HG03432 (cell line): ENCODE data around the gene TBCE.

ENCODE experiments used
- ATAC-seq: cut with Tn5 transposase; IDR thresholded peaks from one replicate; pipeline ENCODE4 v1.9.1; 2021; ENCODE audit warnings: mild to moderate bottlenecking, moderate library complexity; ENCODE audit not compliant: unreplicated experiment

The TBCE gene, protein sequence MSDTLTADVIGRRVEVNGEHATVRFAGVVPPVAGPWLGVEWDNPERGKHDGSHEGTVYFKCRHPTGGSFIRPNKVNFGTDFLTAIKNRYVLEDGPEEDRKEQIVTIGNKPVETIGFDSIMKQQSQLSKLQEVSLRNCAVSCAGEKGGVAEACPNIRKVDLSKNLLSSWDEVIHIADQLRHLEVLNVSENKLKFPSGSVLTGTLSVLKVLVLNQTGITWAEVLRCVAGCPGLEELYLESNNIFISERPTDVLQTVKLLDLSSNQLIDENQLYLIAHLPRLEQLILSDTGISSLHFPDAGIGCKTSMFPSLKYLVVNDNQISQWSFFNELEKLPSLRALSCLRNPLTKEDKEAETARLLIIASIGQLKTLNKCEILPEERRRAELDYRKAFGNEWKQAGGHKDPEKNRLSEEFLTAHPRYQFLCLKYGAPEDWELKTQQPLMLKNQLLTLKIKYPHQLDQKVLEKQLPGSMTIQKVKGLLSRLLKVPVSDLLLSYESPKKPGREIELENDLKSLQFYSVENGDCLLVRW

DNA sequence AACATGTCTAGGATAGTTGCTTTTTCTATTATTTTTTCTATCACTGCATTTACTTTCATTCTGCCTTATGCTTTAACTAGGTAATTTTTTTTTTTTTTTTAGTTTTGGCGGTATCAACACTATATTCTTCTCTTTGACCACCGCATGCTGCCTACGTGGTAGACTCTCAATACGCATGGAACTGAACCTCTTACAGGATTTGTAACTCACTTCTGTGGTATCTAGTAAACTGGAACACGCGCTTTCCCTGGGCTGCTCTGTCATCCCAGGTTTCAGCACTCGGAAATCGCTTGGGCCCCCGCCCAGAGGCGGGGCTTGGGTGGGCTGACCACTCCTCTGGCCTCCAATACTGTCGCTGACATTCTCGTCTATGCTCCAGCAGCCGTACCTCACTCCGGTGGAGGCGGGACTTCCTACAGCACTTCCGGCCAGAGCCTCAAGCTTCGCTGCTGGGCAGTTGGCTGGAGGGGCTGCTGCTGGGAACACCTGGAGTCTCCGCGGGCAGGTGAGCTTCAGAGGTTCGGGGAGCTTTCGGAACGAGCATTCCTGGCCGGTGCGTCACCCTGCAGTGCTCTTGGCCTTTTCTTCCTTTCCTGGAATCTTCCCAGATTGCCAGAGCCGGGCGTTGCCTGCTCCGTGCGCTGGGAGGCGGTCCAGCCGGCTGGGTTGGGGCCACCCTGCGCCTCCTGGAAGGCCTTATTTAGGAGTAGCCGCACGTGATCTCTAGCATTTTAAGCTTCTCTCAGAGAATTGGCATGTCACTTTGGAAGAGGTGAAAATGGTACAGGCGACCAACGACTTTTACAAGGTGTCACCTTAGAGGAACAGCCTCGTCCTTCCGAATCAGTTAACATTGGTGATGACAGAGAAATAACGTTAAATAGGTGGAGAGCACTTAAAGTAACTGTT, at the start of gene TBCE:
Gene TBCE (plus strand): TSS at position 428 of the 909 bp plus-strand sequence. CDS start 12,623 bp downstream, outside the sequence.
- peak; percentile 100 for ATAC-seq

- no peak for ATAC-seq
These were observed 48.0 kb upstream of the TBCE start for GRCh38 chr1:235319255-235319654.

GRCh38 chr1:235320521-235321179, 46.6 kb upstream of the TBCE start:
- no peak for ATAC-seq

DNA sequence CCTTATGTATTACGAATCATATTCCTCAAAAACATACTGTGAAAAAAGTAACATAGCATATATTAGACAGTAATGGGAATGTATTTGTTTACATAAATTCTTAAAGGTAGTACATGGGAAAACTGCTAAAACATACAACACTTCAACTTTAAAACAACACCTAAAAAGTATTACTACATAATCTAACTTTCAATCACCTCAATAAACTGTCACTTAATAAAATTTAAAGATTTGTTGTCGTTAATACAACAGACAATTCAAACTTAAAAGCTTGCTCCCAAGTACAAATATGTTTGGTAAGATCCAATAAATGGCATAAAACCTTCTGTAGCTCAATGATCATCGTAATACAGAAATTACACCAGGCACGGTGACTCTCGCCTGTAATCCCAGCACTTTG, 42.9 kb upstream of the TBCE start:
- ATAC-seq = no peak

DNA sequence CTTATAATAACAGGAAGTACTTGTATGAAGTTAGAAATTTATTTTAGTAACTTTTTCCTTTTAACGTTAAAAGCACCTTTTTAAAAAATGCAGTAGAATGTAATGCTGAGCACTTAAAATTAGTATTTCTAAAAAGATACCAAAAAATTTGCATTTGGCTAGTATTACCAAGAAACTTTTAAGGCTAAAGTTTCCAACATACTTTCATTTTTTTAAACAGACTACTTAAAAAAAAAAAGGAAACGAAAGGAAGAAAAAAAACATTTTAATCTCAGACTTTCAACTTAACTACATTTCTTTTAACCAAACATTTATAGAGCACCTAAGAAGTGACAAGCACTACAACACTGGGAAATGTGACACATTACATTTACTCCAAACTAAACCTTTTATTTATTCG, 42.1 kb upstream of the TBCE start:
- ATAC-seq = no peak

DNA sequence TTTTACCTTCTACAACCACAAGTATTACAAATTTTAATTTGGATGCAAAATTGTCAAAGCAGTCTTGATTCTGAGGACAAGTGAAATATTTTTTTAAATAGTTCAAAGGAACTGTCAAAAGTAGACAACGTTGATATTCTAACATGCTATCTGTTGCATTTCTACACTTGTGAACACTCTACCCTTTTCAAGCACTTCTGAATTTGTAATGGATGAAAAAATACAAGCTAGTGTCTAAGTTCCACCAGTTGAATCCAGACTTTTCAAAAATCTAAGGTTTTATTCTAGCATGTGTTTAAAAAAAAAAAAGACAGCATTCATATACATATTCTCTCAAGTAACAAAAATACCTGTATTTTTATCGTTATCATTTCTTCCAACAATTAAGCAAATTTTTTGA, 41.4 kb upstream of the TBCE start:
- ATAC-seq = no peak

DNA sequence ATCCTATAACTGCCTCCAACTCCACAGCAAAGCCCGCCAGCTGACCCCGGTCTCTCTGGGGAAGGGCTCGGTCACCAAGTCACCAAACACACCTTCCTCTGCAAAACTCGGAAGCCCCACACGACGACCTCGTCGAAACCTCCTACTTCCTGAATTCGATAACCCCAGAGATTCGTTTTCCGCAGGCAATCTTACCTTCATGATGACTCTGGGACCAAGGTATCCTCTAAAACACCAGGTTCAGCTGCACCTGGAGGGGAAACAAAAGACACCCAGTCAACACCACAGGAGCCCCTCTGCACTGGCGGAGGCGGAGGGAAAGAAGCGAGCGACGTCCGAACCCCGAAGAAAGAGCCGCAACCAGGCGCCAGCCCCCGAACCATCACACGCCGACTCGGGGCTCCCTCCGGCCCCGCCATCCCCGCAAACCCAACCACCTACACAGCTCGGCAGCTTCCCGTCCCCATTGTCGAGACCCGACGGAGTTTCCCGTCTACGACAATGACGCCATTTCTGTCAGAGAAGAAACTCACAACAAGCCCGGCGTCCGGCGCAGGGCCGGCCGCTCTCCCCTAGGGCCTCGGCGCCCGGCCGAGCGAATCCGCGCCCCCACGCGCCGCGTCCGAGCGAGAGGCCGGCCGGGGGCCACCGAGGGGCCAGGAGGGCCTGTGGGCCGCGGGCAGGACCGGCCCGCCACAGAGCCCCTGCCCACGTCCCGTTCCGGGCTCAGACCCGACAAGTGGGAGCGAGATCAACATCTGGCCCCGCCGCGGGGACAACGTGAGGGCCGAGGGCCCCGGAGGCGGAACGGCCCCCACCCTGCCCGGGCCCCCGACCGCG, 40.3 kb upstream of the TBCE start:
- ATAC-seq = peak; percentile 12

DNA sequence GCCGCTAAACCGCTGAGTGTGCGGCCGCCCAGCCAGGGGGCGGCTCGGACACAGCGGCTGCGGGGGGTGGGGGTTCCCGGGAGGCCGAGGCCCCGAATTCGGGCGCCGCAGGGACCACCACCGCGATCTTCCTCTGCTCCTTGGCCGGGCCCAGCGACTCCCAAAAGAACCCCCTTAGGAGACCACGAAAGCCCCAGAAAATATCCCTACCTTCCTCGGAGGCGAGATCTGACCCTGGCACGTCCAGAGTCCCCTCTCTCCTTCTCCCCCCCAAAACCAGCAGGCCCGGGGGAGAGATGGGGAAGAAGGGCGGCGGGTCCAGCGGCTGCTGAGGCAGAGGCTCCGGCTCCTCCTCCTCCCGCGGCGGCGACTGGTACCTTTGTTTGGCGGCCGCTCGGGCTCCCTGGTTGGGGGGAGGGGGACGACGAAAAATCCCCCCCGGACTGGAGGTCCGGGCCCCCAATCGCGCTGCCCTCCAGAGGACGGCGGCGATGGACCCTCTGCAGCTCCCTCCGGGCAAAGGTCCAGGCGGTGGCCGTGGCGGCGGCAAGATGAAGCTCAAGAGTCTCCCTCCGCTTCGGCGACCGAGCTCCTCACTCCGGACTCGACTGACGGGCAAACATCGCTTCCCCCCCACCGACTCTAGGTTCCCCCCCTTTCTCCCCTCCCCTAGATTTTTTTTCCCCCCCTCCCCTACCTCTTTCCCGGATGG, 39.5 kb upstream of the TBCE start, which contains the start of gene ARID4B:
Gene ARID4B (minus strand): TSS at position 621 of the 712 bp plus-strand sequence. CDS start 1,260 bp downstream, outside the sequence.
- ATAC-seq = peak; percentile 18

GRCh38 chr1:235328271-235329138, 38.7 kb upstream of the TBCE start, which contains the start of gene GGPS1:
GGPS1 (plus strand) TSS chr1:235328570; CDS start chr1:235335265, 6,695 bp downstream.
- ATAC-seq = peak; percentile 60

DNA sequence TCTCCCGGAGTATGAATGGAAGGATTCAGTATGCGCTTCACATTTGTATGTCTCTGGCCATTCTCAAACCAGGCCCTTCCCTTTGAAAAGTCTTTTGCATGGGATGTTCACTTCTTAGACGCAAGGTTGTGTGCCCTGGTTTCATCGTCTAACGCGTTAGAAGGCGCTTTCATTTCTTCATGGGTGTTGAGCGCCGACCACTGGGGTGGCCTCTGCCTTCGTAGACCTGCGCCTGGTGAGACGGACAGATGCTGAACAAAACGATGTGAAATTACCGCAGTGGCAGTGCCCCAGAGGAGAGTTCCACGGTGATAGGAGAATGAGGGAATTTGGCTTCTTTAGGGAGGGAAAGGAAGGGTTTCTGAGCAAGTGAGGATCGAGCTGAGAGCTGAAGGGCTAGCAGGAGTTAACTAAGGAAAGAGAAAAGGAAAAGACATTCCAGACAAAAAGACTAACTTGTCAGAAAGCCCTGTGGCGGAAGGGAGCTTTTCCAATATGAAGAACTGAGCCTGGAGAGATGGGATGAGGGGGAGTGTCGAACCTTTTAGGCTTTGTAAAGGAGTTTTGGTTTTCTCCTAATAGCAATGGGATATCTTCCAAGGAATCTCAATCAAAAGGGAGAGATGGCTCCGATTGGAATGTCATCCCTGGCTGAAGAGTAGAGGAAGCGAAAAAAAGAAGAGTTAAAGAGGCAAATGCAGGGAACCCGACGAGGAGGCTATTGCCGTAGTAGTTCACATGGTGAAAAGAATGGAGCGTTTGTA, 37.9 kb upstream of the TBCE start:
- ATAC-seq = peak; percentile 27

GRCh38 chr1:235330918-235331285, 36.3 kb upstream of the TBCE start:
- ATAC-seq = no peak

GRCh38 chr1:235331401-235331800, 35.8 kb upstream of the TBCE start:
- ATAC-seq = no peak

DNA sequence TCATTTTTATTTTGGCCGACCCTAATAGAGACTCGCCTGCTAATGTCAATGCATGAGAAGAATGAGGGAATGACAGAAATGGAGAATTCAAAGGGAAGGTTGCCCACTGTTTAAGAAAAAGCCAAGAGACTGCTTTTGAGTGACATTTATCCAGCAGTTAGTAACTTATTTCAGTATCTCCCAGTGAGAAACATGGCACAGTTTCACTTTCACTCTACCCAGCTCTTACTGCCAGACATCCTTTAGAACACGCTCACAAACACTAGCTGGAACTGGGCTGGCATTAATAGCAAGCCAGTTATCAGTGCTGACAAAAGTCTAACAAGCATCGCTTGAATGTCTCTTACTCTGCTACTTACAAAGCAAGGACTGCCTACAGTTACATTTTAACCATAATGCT, 30.3 kb upstream of the TBCE start:
- no peak for ATAC-seq

DNA sequence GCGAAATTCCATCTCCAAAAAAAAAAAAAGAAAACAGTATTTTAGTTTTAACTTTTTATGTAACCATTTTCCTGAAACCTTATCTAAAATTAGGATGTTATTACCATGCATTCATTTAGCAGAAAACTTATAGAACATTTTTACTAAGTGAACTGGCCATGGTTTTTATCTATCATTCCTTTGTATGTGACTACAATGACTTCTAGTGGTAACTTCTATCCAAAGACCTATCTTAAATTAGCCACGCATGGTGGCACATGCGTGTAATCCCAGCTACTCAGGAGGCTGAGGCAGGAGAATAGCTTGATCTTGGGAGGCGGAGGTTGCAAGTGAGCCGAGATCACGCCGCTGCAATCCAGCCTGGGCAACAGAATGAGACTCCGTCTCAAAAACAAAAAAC, 27.5 kb upstream of the TBCE start:
- ATAC-seq = no peak

DNA sequence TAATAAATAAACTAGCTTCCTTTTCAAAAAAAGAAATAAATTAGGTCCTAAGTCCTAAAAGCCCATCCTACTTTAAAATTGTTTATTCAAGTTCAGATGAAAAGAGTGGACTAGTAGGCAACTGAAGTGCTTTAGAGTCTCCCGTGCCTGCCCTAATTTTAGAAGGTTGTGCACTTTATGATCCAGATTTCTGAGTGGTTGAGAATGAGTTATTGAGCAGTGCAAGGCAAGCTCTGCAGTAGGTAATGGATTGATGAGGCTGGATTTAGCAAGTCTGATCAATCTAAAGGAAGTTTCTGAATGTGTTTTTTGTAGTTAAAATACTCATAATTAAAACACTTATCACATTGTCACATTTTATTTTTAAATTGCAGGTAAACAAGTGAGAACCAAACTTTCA, 25.9 kb upstream of the TBCE start:
- no peak for ATAC-seq

DNA sequence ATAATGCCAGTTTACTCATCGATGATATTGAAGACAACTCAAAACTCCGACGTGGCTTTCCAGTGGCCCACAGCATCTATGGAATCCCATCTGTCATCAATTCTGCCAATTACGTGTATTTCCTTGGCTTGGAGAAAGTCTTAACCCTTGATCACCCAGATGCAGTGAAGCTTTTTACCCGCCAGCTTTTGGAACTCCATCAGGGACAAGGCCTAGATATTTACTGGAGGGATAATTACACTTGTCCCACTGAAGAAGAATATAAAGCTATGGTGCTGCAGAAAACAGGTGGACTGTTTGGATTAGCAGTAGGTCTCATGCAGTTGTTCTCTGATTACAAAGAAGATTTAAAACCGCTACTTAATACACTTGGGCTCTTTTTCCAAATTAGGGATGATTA, 25.2 kb upstream of the TBCE start:
- ATAC-seq = no peak

DNA sequence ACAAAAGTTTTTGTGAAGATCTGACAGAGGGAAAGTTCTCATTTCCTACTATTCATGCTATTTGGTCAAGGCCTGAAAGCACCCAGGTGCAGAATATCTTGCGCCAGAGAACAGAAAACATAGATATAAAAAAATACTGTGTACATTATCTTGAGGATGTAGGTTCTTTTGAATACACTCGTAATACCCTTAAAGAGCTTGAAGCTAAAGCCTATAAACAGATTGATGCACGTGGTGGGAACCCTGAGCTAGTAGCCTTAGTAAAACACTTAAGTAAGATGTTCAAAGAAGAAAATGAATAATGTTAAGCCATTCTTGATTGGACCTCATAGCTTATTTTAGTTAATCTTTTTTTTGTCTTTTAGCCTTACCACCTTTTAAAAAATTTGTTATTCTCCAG, 24.8 kb upstream of the TBCE start:
- ATAC-seq = no peak

GRCh38 chr1:235343726-235344125, 23.5 kb upstream of the TBCE start:
- no peak for ATAC-seq
